ENCODE results near the gene VAMP2. TPM values are rescaled to one million over a fixed set of nuclear protein-coding genes. Genes with fewer than 3 reads are reported as not detected.
A peak's percentile ranks its signal among the peaks of the same experiment; 100 is the strongest.

VAMP2 gene
- total and polyA plus RNA-seq, 9 of the 15 experiments (the other 6 are each of a cell fraction or from before 2014, with no cell fraction given), result 2.3 to 31.8 (median 6.0) TPM

DNA sequence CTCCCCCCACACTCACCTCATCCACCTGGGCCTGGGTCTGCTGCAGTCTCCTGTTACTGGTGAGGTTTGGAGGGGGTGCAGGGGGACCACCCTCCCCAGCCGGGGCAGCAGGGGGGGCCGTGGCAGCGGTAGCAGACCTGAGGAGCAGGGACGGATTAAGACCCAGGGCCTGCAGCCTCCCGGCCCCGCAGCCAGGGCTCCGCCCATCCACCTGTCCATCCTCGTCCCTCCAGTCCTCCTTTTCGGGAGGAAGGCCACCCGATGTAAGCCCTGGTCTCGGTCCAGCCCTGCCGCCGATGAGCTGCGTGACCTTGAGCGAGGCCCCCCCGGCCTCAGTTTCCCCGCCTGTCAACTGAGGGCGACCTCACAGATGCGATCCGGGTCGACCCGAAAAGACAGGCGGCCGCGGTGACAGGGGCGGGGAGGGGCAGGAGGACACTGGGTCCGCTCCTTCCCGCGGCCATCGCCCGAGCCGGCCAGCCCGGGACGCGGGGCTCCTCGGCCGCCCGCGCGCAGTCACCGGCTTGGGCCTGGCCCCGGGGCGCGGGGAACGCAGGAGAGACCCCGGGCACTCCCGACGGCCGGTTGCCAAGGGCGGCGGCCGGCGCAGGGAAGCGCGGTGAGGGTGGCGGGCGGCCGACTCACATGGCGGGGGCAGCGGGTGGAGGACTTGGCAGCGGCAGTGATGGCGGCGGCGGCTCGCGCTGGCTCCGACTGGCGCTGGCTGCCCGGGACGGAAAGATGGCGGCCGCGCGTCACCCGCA lies at the start of gene VAMP2 (continued):
- no peak for TF ChIP-seq CUX1 (CRISPR knock-in tag; IDR thresholded peaks at IDR 0.05)
- TF ChIP-seq MBD2 (IDR thresholded peaks at IDR 0.05; ENCODE audit: borderline replicate concordance, low read depth), result no peak
- TF ChIP-seq PKNOX1 (IDR thresholded peaks at IDR 0.05), result peak; percentile 20; the same call in 1 of the 2 replicates
- peak; percentile 42 for TF ChIP-seq CCNT2 (IDR thresholded peaks at IDR 0.05; ENCODE audit: borderline replicate concordance, extremely low read depth, insufficient read length, low read depth, low read length)
- TF ChIP-seq, protein P1, sequence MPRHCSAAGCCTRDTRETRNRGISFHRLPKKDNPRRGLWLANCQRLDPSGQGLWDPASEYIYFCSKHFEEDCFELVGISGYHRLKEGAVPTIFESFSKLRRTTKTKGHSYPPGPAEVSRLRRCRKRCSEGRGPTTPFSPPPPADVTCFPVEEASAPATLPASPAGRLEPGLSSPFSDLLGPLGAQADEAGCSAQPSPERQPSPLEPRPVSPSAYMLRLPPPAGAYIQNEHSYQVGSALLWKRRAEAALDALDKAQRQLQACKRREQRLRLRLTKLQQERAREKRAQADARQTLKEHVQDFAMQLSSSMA (CRISPR knock-in tag; IDR thresholded peaks at IDR 0.05), result peak; percentile 58; the same call in 1 of the 2 replicates
- no peak for TF ChIP-seq NFATC3 (IDR thresholded peaks at IDR 0.05)
- peak; percentile 78; the same call in 1 of the 2 replicates for TF ChIP-seq GATAD2B (IDR thresholded peaks at IDR 0.05; ENCODE audit: borderline replicate concordance)
- TF ChIP-seq L3MBTL2 (IDR thresholded peaks at IDR 0.05), result no peak
- TF ChIP-seq ELF4 (CRISPR knock-in tag; IDR thresholded peaks at IDR 0.05), result no peak
- no peak for TF ChIP-seq ZNF232 (CRISPR knock-in tag; IDR thresholded peaks at IDR 0.05)
- TF ChIP-seq COPS2 (conservative IDR thresholded peaks at IDR 0.05), result no peak
- TF ChIP-seq CHD1 (IDR thresholded peaks at IDR 0.05; ENCODE audit: low read length), result peak; percentile 53
- no peak for TF ChIP-seq ZNF23 (CRISPR knock-in tag; IDR thresholded peaks at IDR 0.05)
- TF ChIP-seq ZNF143 (CRISPR knock-in tag; IDR thresholded peaks at IDR 0.05), result 0 out of 2 replicates have a peak, but pooled peaks have one; percentile 36
- no peak for TF ChIP-seq ESRRB (CRISPR knock-in tag; IDR thresholded peaks at IDR 0.05; ENCODE audit: borderline replicate concordance)
- no peak for TF ChIP-seq ZNF384 (IDR thresholded peaks at IDR 0.05; ENCODE audit: low read depth, low read length)
- peak; percentile 26 for TF ChIP-seq CTBP1 (IDR thresholded peaks at IDR 0.05; ENCODE audit: borderline replicate concordance)
- no peak for TF ChIP-seq ELF2 (CRISPR knock-in tag; IDR thresholded peaks at IDR 0.05)
- TF ChIP-seq ESRRA (IDR thresholded peaks at IDR 0.05; ENCODE audit: borderline replicate concordance, low read depth), result 0 out of 2 replicates have a peak, but pooled peaks have one; percentile 12
- TF ChIP-seq VEZF1 (CRISPR knock-in tag; IDR thresholded peaks at IDR 0.05), result peak; percentile 67; the same call in 1 of the 2 replicates
